OCI-LY3 (cell line): ENCODE data around the gene FZD7.

Source experiments
- H2AFZ ChIP-seq: fragments of 200-600, 300-600 bp; shearing (Covaris generic); 2 replicates; pipeline ENCODE4 v1.6.0; 2014; ENCODE audit warnings: antibody characterized with exemption, low read depth, low read length
- H3K27ac ChIP-seq: fragments of 200-600, 300-600 bp; sonication (generic); 2 replicates; pipeline ENCODE4 v1.5.1; 2014; ENCODE audit warnings: mild to moderate bottlenecking, low read length, moderate library complexity, mixed read lengths
- H3K27me3 ChIP-seq: fragments of 200-600, 300-600 bp; sonication (generic); 2 replicates; pipeline ENCODE4 v1.6.1; 2014; ENCODE audit warnings: low read depth, low read length, mixed read lengths
- H3K36me3 ChIP-seq: fragments of 200-600, 300-600 bp; sonication (generic); replicated peaks from 2 replicates; pipeline ENCODE3; 2014; ENCODE audit warnings: low read depth, low read length, mixed read lengths
- H3K4me1 ChIP-seq: fragments of 300-600, 200-600 bp; sonication (generic); 2 replicates; pipeline ENCODE4 v1.6.1; 2014; ENCODE audit warnings: low read length, mixed read lengths
- H3K4me2 ChIP-seq: fragments of 200-600, 300-600 bp; sonication (generic); 2 replicates; pipeline ENCODE4 v1.6.1; 2014; ENCODE audit warnings: low read length, mixed read lengths
- H3K4me3 ChIP-seq: fragments of 300-600, 200-600 bp; sonication (generic); 2 replicates; pipeline ENCODE4 v1.5.1; 2014; ENCODE audit warnings: antibody characterized with exemption, mild to moderate bottlenecking, low read length, moderate library complexity
- H3K79me2 ChIP-seq: fragments of 300-600, 200-600 bp; shearing (Covaris generic); 2 replicates; pipeline ENCODE4 v1.6.1; 2014; ENCODE audit warnings: mild to moderate bottlenecking, low read length, mixed read lengths
- H3K9ac ChIP-seq: fragments of 300-600, 200-600 bp; shearing (Covaris generic); 2 replicates; pipeline ENCODE4 v1.6.0; 2014; ENCODE audit warnings: mild to moderate bottlenecking, low read length, moderate library complexity
- H3K9me3 ChIP-seq: fragments of 200-600, 300-600 bp; shearing (Covaris generic); 2 replicates; pipeline ENCODE4 v1.6.1; 2014; ENCODE audit warnings: low read length, mixed read lengths; ENCODE audit not compliant: insufficient read depth
- H4K20me1 ChIP-seq: fragments of 200-600, 300-600 bp; sonication (generic); 2 replicates; pipeline ENCODE4 v1.6.1; 2016; ENCODE audit warnings: low read length, mixed read lengths; ENCODE audit not compliant: insufficient read depth
- CTCF ChIP-seq: fragments of 200-600, 300-600 bp; sonication (generic); IDR thresholded peaks from 2 replicates; pipeline ENCODE4 v1.5.1; 2014; ENCODE audit warnings: antibody characterized with exemption, low read length, low read depth
- EZH2phosphoT487 ChIP-seq: fragments of 200-600 bp; shearing (Covaris generic); IDR thresholded peaks from 2 replicates; pipeline ENCODE4 v1.6.1; 2018; ENCODE audit warnings: antibody characterized with exemption, mixed run types, low read depth

Gene FZD7

GRCh38 chr2:202065876-202066275 lies 32.2 kb downstream of the FZD7 start:
- no peaks in the 10 kb centered on the region; the same call in 1 of the 2 replicates for H3K4me1 ChIP-seq

GRCh38 chr2:202066875-202067274 lies 33.2 kb downstream of the FZD7 start:
- no peak overlapping the region for H3K4me3 ChIP-seq
- no peak for TF ChIP-seq EZH2phosphoT487
- no peak for TF ChIP-seq CTCF

More at GRCh38 chr2:202065876-202066275, 32.2 kb downstream of the FZD7 start:
- H3K27ac ChIP-seq, result no peak overlapping the region
- H3K27me3 ChIP-seq, result no peaks in the 10 kb centered on the region
- no peak overlapping the region for H3K9ac ChIP-seq
- TF ChIP-seq EZH2phosphoT487 (no peak), CTCF (no peak)
- H3K36me3 ChIP-seq, result no peaks in the 10 kb centered on the region
- no peaks in the 10 kb centered on the region for H4K20me1 ChIP-seq
- H3K79me2 ChIP-seq, result no peaks in the 10 kb centered on the region
- H3K4me2 ChIP-seq, result no peak overlapping the region
- no peak overlapping the region for H3K4me3 ChIP-seq
- no peak overlapping the region for H2AFZ ChIP-seq
- H3K9me3 ChIP-seq, result no peaks in the 10 kb centered on the region

GRCh38 chr2:202067589-202067988 lies 33.9 kb downstream of the FZD7 start:
- Histone ChIP-seq H3K27ac (no peak overlapping the region), H3K4me2 (no peak overlapping the region), H3K9me3 (no peaks in the 10 kb centered on the region), H3K36me3 (no peaks in the 10 kb centered on the region), H3K4me1 (peaks cover 4% of the 10 kb centered on the region), H3K27me3 (no peaks in the 10 kb centered on the region), H2AFZ (no peak overlapping the region), H3K9ac (no peak overlapping the region), H3K79me2 (no peaks in the 10 kb centered on the region), H4K20me1 (no peaks in the 10 kb centered on the region), H3K4me3 (no peak overlapping the region)
- TF ChIP-seq CTCF, result no peak

More at GRCh38 chr2:202066875-202067274, 33.2 kb downstream of the FZD7 start:
- no peak overlapping the region for H3K9ac ChIP-seq
- no peak overlapping the region for H2AFZ ChIP-seq
- H3K36me3 ChIP-seq, result no peaks in the 10 kb centered on the region
- H4K20me1 ChIP-seq, result no peaks in the 10 kb centered on the region
- H3K4me1 ChIP-seq, result peaks cover 4% of the 10 kb centered on the region
- no peaks in the 10 kb centered on the region for H3K79me2 ChIP-seq
- H3K27me3 ChIP-seq, result no peaks in the 10 kb centered on the region
- no peak overlapping the region for H3K4me2 ChIP-seq
- no peak overlapping the region for H3K27ac ChIP-seq
- H3K9me3 ChIP-seq, result no peaks in the 10 kb centered on the region

- Histone ChIP-seq H3K27ac (no peak overlapping the region), H4K20me1 (no peaks in the 10 kb centered on the region), H3K9me3 (no peaks in the 10 kb centered on the region), H2AFZ (no peak overlapping the region), H3K27me3 (no peaks in the 10 kb centered on the region), H3K36me3 (no peaks in the 10 kb centered on the region), H3K4me3 (no peak overlapping the region), H3K79me2 (no peaks in the 10 kb centered on the region), H3K4me1 (peaks cover 4% of the 10 kb centered on the region), H3K9ac (no peak overlapping the region), H3K4me2 (no peak overlapping the region)
- TF ChIP-seq CTCF (no peak), EZH2phosphoT487 (no peak)
Measured at GRCh38 chr2:202069170-202070067, 35.8 kb downstream of the FZD7 start.
